Hepatocyte (in vitro differentiated cells): ENCODE measurements around the gene RBM33.

Experiments
- CTCF ChIP-seq: fragments of 200-600 bp; sonication (generic); IDR thresholded peaks from 2 replicates; pipeline ENCODE4 v1.5.1; 2016; ENCODE audit warnings: antibody characterized with exemption, mild to moderate bottlenecking; ENCODE audit not compliant: poor library complexity
- EZH2 ChIP-seq: fragments of 200-600 bp; sonication (generic); IDR thresholded peaks from 2 replicates; pipeline ENCODE4 v1.6.1; 2016; ENCODE audit warnings: antibody characterized with exemption, mild to moderate bottlenecking, borderline replicate concordance
- EZH2phosphoT487 ChIP-seq: fragments of 200-600 bp; sonication (generic); IDR thresholded peaks from one replicate; pipeline ENCODE4 v1.6.1; 2018; ENCODE audit warnings: antibody characterized with exemption, mild to moderate bottlenecking, low read depth, moderate library complexity; ENCODE audit not compliant: unreplicated experiment, severe bottlenecking

- TF ChIP-seq CTCF (no peak), EZH2 (no peak), EZH2phosphoT487 (no peak)
Measured at GRCh38 chr7:155713384-155713783, 68.9 kb downstream of the RBM33 start.
